Inflammatory macrophage (primary cell): ENCODE data around the gene CISD3.

Source experiments
- DNase-seq, 2 donors: peaks; one replicate each; pipeline ENCODE4 v3.0.0-alpha.2; 2020 to 2022

CISD3 gene

DNA sequence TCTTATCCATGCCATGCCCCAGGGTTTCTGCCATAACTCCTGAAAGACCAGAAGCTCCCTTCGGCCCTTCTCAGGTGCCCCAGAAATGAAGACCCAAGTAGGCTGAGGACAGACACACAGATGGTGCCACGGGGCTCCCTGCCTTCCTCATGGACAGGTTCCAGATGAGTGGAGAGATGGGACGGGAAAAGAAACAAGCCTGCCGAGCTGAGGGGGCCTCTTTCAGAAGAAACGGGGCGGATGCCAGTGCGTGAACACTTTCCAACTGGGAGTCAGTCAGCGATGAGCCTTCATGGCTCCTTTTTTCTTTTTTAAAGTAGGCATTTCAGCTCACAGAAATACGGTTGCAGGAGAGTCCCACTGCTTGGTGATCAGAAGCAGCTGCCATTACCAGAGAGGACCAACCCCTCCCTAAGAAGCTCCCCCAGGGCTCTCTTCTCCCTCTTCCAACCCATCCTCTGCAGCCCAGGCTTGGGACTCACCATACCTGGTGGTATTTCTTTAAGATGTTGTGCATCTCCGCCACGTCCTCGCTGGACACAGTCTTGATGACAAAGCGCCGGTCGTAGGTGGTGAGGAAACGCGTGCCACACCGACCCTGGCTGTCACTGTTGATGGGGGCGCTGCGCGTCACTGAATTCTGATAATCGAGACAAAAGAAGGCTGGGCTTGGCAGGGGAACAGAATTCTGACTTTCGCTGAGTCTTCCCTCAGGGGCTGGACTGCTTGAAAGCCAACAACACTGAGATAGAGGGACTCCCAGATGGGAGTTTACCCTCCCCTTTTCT lies 50.0 kb downstream of the CISD3 start:
- DNase-seq = no peak

DNA sequence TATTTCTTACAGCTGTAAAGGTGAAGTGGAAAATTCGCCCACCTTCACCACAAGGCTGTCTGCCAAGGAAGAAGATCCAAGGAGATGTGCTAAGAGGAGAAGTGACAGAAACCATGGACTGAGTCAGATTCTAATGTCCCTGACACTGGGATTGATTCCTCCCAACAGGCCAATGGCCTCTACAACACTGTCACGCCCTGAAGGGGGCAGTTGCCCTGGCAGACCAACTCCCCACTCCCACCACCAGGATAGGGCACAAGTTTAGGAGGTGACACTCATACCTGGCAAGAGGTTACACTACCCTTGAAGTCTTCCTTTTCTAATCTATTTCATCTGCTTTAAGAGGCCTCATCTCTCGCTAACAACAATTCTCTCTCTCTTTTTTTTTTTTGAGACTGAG lies 53.1 kb downstream of the CISD3 start:
- DNase-seq = no peak
